GM12878 (cell line): ENCODE results near the gene TMCO1. TPM values are rescaled to one million over a fixed set of nuclear protein-coding genes. Genes with fewer than 3 reads are reported as not detected.

Source experiments
- ATAC-seq: fragments of 200-7000 bp; cut with Tn5 transposase; 3 replicates; pipeline ENCODE4 v1.9.1; 2020; ENCODE audit warnings: mild to moderate bottlenecking, moderate library complexity
- BruUV-seq: library from RNA; stranded (reverse); fragments of 400-500 nt; replicated peaks from 2 replicates; lab custom pipeline; 2021; lab: Mats Ljungman, UMichigan
- CTCF ChIA-PET: fragments of 300-600 bp; sonication (Branson Sonifier 250); formaldehyde crosslinking; extraction: SDS; loops from one replicate; lab custom pipeline; 2021; ENCODE audit warnings: inconsistent platforms; lab: Yijun Ruan, JAX
- POLR2A ChIA-PET: fragments of 350-600 bp; formaldehyde crosslinking; extraction: SDS; loops from one replicate; lab custom pipeline; 2021; ENCODE audit warnings: inconsistent platforms; lab: Charles Lee
- RAD21 ChIA-PET: fragments of 300-600 bp; sonication (Branson Sonifier 250); formaldehyde crosslinking; loops from one replicate; lab custom pipeline; 2023; ENCODE audit warnings: antibody characterized with exemption; ENCODE audit not compliant: unreplicated experiment; lab: Charles Lee
- SMC1A ChIA-PET: fragments of 300-600 bp; sonication (Branson Sonifier 250); formaldehyde crosslinking; loops from one replicate; lab custom pipeline; 2023; ENCODE audit not compliant: unreplicated experiment, uncharacterized antibody; lab: Charles Lee
- DNase-seq: peaks from one replicate; pipeline ENCODE4 v3.0.0-alpha.2; 2011; ENCODE audit warnings: low read depth, low spot score
- FAIRE-seq: peaks from 3 replicates; lab custom pipeline; 2011; peaks lifted over from hg19 to GRCh38; lab: Jason Lieb, UNC
- H2AFZ ChIP-seq: 2 replicates; pipeline ENCODE4 v1.6.0; 2011; ENCODE audit warnings: low read depth, low read length, control low read depth; ENCODE audit not compliant: control insufficient read depth
- H3K27ac ChIP-seq: 2 replicates; pipeline ENCODE4 v1.5.1; 2011; ENCODE audit warnings: control low read depth; ENCODE audit not compliant: control insufficient read depth, insufficient read depth
- H3K27me3 ChIP-seq, 2 experiments: replicated peaks in 1 of 2; 2 replicates each; pipeline versions ENCODE4 v1.6.0 to v1.6.1; 2011; ENCODE audit warnings: low read length in 1 of 2; ENCODE audit not compliant: control insufficient read depth in 2 of 2, insufficient read depth in 2 of 2
- H3K36me3 ChIP-seq, 2 experiments: 2 replicates each; pipeline ENCODE4 v1.5.1; 2011; ENCODE audit warnings: low read length in 1 of 2; ENCODE audit not compliant: control insufficient read depth in 2 of 2, insufficient read depth in 2 of 2
- H3K4me1 ChIP-seq: 2 replicates; pipeline ENCODE4 v1.6.1; 2011; ENCODE audit warnings: mild to moderate bottlenecking, low read length, moderate library complexity, mixed read lengths; ENCODE audit not compliant: control insufficient read depth, insufficient read depth
- H3K4me2 ChIP-seq: 2 replicates; pipeline ENCODE4 v1.6.0; 2011; ENCODE audit warnings: control low read depth; ENCODE audit not compliant: control insufficient read depth, insufficient read depth
- H3K4me3 ChIP-seq: fragments of 200-600 bp; sonication (generic); 2 replicates; pipeline ENCODE4 v1.5.1; 2016
- H3K79me2 ChIP-seq: 2 replicates; pipeline ENCODE4 v1.6.0; 2011; ENCODE audit warnings: low read length; ENCODE audit not compliant: control insufficient read depth, insufficient read depth
- H3K9ac ChIP-seq: 2 replicates; pipeline ENCODE4 v1.8.0; 2011; ENCODE audit warnings: low read length, control low read depth, mixed read lengths; ENCODE audit not compliant: control insufficient read depth, insufficient read depth
- H3K9me3 ChIP-seq: replicated peaks from 3 replicates; pipeline ENCODE4 v1.5.1; 2011; ENCODE audit warnings: mild to moderate bottlenecking, low read length; ENCODE audit not compliant: control insufficient read depth, insufficient read depth
- H4K20me1 ChIP-seq: 2 replicates; pipeline ENCODE4 v1.6.0; 2011; ENCODE audit not compliant: control insufficient read depth, insufficient read depth
- ATF7 ChIP-seq: fragments of 450-650 bp; IDR thresholded peaks from 2 replicates; pipeline ENCODE4 v1.6.1; 2016; ENCODE audit warnings: low read depth, mild to moderate bottlenecking
- CREB1 ChIP-seq: IDR thresholded peaks from 2 replicates; pipeline ENCODE4 v1.6.1; 2012; ENCODE audit warnings: low read depth, mild to moderate bottlenecking, inconsistent platforms
- MEF2B ChIP-seq: fragments of 450-650 bp; IDR thresholded peaks from 2 replicates; pipeline ENCODE4 v1.6.1; 2018; ENCODE audit warnings: mild to moderate bottlenecking, moderate library complexity; ENCODE audit not compliant: partially characterized antibody, poor library complexity, severe bottlenecking
- NR2C2 ChIP-seq: IDR thresholded peaks from 2 replicates; pipeline ENCODE4 v1.6.1; 2011; ENCODE audit warnings: borderline replicate concordance, low read depth; ENCODE audit not compliant: control insufficient read depth, insufficient read length
- RFX5 ChIP-seq: IDR thresholded peaks from 2 replicates; pipeline ENCODE4 v1.6.1; 2011; ENCODE audit warnings: low read depth, low read length, improper control_type of control experiment
- TAF1 ChIP-seq: IDR thresholded peaks from 2 replicates; pipeline ENCODE4 v1.6.1; 2011; ENCODE audit warnings: mild to moderate bottlenecking, low read depth, low read length, borderline replicate concordance
- ZBED1 ChIP-seq: IDR thresholded peaks from 2 replicates; pipeline ENCODE4 v1.6.1; 2016; ENCODE audit warnings: borderline replicate concordance
- ZNF217 ChIP-seq: fragments of 450-650 bp; IDR thresholded peaks from 2 replicates; pipeline ENCODE4 v1.6.1; 2017; ENCODE audit warnings: antibody characterized with exemption, mild to moderate bottlenecking
- ZNF622 ChIP-seq: fragments of 450-650 bp; IDR thresholded peaks from 2 replicates; pipeline ENCODE4 v1.6.1; 2017; ENCODE audit warnings: mild to moderate bottlenecking, inconsistent platforms
- ZSCAN29 ChIP-seq: fragments of 450-650 bp; IDR thresholded peaks from 2 replicates; pipeline ENCODE4 v1.6.1; 2017; ENCODE audit warnings: mild to moderate bottlenecking, moderate library complexity
- ZZZ3 ChIP-seq: IDR thresholded peaks from 2 replicates; pipeline ENCODE4 v1.6.1; 2011; ENCODE audit warnings: low read depth; ENCODE audit not compliant: control insufficient read depth, insufficient read length
- WGBS: methylation state at CpG from one replicate; pipeline ENCODE4 v1.1.6; 2016; ENCODE audit warnings: low lambda C conversion rate; ENCODE audit not compliant: insufficient replicate concordance, insufficient coverage; ENCODE audit errors: missing lambda C conversion rate; 5-methylcytosine and 5-hydroxymethylcytosine counted together
- in situ Hi-C: fragments of 300-500 bp; cut with MboI; formaldehyde crosslinking; loops from 9 replicates; pipeline ENCODE4 v1.14.3; 2018; ENCODE audit warnings: mixed read lengths
- intact Hi-C: fragments of 100-400 bp; cut with micrococcal nuclease; formaldehyde crosslinking; loops from one replicate; pipeline ENCODE4 v1.14.2; 2022; ENCODE audit not compliant: unreplicated experiment
- polyA plus RNA-seq, 11 experiments: library from polyadenylated mRNA; depleted of rRNA in 4 of 11; unstranded in 6 of 11; stranded (reverse) in 5 of 11; fragments of >200 nt; fragmentation: Nextera tagmentation in 4 of 11; fragmentation: Illumina TruSeq in 1 of 11; extraction: Ambion mirVana in 4 of 11; extraction: Trizol in 1 of 11; gene quantifications; 1 replicate in 1 of 11; 2 replicates in 10 of 11; pipeline versions ENCODE4 v1.2.1 to v1.2.3, GENCODE V29; 2011 to 2016; ENCODE audit warnings: inconsistent platforms in 2 of 11, missing spikeins in 2 of 11, low read depth in 1 of 11
- total RNA-seq, 4 experiments: library from RNA; depleted of rRNA in 3 of 4; stranded (reverse); fragments of >200 nt in 3 of 4; fragmentation: Illumina TruSeq in 1 of 4; extraction: Trizol in 1 of 4; gene quantifications; 2 replicates each; pipeline versions ENCODE4 v1.2.1 to v1.2.3, GENCODE V29; 2013 to 2021
- TF ChIP-seq, protein P1 (sequence below): fragments of 150-350 bp; IDR thresholded peaks from 2 replicates; pipeline ENCODE4 v1.6.1; 2016; ENCODE audit warnings: low read depth, low read length
- TF ChIP-seq, protein P2 (sequence below): IDR thresholded peaks from 2 replicates; pipeline ENCODE4 v1.6.1; 2012; ENCODE audit warnings: improper control_type of control experiment, low read depth, low read length; ENCODE audit not compliant: insufficient replicate concordance
- TF ChIP-seq, protein P3 (sequence below): fragments of 450-650 bp; IDR thresholded peaks from 2 replicates; pipeline ENCODE4 v1.6.1; 2016; ENCODE audit warnings: mild to moderate bottlenecking

The TMCO1 gene
- total and polyA plus RNA-seq, 10 of the 15 experiments (the other 5 are each of a cell fraction or from before 2014, with no cell fraction given) = 50.3 to 253 (median 126) TPM

DNA sequence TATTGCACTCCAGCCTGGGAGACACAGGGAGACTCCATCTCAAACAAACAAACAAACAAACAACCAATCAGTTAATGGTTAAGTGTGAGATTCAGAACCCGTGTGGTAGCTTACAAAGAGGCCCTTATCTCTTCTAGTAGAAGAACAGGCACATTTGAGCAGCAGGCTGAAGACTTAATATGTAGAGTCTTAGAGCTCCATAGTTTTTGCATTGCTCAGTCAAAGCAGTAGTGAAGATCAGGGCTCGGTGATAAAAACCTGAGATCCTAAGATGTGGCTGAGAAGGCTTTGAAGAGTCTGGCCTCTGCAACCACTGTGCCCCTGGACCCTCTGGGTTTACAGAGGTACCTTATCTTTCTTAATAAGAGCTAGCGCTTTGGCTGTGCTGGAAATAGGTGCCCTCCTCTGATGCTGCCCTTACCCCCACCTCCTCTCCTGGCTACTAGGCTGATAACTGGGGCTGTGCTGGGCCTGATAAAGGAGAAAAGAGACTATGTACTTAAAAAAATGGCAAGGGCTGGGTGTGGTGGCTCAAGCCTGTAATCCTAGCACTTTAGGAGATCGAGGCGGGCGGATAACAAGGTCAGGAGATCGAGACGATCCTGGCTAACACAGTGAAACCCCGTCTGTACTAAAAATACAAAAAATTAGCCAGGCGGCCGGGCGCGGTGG, 48.3 kb upstream of the TMCO1 start:
- H4K20me1 ChIP-seq = no peaks in the 10 kb centered on the region
- H3K4me1 ChIP-seq = no peaks in the 10 kb centered on the region
- FAIRE-seq (no peak), DNase-seq (no peak), ATAC-seq (no peak)
- ChIA-PET RAD21 (no interaction called here), CTCF (no interaction called here), SMC1A (interaction anchor here (0.7 kb wide), 1 partner anchor 9 kb away, joined by 3 read pairs; no protein-coding TSS in a partner anchor), POLR2A (interaction anchor here (0.9 kb wide), 1 partner anchor 10 kb away, joined by 3 read pairs; no protein-coding TSS in a partner anchor)
- H3K9ac ChIP-seq = no peak overlapping the region
- intact Hi-C loops (no loop called here), in situ Hi-C loops (no loop called here)
- no peaks in the 10 kb centered on the region for H3K36me3 ChIP-seq
- WGBS = 79% methylated on average over 13 of the region's 13 CpGs
- H3K79me2 ChIP-seq = no peaks in the 10 kb centered on the region
- H3K4me2 ChIP-seq = no peak overlapping the region
- no TSS peak for BruUV-seq
- H3K4me3 ChIP-seq = no peak overlapping the region
- no peak overlapping the region for H3K27ac ChIP-seq
- H3K27me3 ChIP-seq = no peaks in the 10 kb centered on the region
- H3K9me3 ChIP-seq = no peaks in the 10 kb centered on the region
- H2AFZ ChIP-seq = no peak overlapping the region
- TF ChIP-seq ZNF622 (no peak), MEF2B (no peak), ZBED1 (no peak), ZSCAN29 (no peak), RFX5 (no peak), ZZZ3 (no peak), ATF7 (no peak), ZNF217 (no peak), TAF1 (no peak), CREB1 (no peak), NR2C2 (no peak)
- TF ChIP-seq, protein P1, sequence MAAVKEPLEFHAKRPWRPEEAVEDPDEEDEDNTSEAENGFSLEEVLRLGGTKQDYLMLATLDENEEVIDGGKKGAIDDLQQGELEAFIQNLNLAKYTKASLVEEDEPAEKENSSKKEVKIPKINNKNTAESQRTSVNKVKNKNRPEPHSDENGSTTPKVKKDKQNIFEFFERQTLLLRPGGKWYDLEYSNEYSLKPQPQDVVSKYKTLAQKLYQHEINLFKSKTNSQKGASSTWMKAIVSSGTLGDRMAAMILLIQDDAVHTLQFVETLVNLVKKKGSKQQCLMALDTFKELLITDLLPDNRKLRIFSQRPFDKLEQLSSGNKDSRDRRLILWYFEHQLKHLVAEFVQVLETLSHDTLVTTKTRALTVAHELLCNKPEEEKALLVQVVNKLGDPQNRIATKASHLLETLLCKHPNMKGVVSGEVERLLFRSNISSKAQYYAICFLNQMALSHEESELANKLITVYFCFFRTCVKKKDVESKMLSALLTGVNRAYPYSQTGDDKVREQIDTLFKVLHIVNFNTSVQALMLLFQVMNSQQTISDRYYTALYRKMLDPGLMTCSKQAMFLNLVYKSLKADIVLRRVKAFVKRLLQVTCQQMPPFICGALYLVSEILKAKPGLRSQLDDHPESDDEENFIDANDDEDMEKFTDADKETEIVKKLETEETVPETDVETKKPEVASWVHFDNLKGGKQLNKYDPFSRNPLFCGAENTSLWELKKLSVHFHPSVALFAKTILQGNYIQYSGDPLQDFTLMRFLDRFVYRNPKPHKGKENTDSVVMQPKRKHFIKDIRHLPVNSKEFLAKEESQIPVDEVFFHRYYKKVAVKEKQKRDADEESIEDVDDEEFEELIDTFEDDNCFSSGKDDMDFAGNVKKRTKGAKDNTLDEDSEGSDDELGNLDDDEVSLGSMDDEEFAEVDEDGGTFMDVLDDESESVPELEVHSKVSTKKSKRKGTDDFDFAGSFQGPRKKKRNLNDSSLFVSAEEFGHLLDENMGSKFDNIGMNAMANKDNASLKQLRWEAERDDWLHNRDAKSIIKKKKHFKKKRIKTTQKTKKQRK = no peak
- TF ChIP-seq, protein P2, sequence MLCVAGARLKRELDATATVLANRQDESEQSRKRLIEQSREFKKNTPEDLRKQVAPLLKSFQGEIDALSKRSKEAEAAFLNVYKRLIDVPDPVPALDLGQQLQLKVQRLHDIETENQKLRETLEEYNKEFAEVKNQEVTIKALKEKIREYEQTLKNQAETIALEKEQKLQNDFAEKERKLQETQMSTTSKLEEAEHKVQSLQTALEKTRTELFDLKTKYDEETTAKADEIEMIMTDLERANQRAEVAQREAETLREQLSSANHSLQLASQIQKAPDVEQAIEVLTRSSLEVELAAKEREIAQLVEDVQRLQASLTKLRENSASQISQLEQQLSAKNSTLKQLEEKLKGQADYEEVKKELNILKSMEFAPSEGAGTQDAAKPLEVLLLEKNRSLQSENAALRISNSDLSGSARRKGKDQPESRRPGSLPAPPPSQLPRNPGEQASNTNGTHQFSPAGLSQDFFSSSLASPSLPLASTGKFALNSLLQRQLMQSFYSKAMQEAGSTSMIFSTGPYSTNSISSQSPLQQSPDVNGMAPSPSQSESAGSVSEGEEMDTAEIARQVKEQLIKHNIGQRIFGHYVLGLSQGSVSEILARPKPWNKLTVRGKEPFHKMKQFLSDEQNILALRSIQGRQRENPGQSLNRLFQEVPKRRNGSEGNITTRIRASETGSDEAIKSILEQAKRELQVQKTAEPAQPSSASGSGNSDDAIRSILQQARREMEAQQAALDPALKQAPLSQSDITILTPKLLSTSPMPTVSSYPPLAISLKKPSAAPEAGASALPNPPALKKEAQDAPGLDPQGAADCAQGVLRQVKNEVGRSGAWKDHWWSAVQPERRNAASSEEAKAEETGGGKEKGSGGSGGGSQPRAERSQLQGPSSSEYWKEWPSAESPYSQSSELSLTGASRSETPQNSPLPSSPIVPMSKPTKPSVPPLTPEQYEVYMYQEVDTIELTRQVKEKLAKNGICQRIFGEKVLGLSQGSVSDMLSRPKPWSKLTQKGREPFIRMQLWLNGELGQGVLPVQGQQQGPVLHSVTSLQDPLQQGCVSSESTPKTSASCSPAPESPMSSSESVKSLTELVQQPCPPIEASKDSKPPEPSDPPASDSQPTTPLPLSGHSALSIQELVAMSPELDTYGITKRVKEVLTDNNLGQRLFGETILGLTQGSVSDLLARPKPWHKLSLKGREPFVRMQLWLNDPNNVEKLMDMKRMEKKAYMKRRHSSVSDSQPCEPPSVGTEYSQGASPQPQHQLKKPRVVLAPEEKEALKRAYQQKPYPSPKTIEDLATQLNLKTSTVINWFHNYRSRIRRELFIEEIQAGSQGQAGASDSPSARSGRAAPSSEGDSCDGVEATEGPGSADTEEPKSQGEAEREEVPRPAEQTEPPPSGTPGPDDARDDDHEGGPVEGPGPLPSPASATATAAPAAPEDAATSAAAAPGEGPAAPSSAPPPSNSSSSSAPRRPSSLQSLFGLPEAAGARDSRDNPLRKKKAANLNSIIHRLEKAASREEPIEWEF = no peak
- TF ChIP-seq, protein P3, sequence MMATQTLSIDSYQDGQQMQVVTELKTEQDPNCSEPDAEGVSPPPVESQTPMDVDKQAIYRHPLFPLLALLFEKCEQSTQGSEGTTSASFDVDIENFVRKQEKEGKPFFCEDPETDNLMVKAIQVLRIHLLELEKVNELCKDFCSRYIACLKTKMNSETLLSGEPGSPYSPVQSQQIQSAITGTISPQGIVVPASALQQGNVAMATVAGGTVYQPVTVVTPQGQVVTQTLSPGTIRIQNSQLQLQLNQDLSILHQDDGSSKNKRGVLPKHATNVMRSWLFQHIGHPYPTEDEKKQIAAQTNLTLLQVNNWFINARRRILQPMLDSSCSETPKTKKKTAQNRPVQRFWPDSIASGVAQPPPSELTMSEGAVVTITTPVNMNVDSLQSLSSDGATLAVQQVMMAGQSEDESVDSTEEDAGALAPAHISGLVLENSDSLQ = no peak
